Omental fat pad (tissue), 4 donors: Measurements from ENCODE around the gene CXCL5. TPM values are rescaled to one million over a fixed set of nuclear protein-coding genes. Genes with fewer than 3 reads are reported as not detected.

ENCODE experiments used
- ATAC-seq: fragments of 150-250 bp; one replicate; pipeline ENCODE4 v1.9.1; 2016; ENCODE audit warnings: mild to moderate bottlenecking, moderate library complexity; ENCODE audit not compliant: low FRiP score
- DNase-seq: peaks from one replicate; pipeline ENCODE4 v3.0.0-alpha.2; 2019; ENCODE audit warnings: low spot score
- CTCF ChIP-seq, 3 donors: fragments of 450-650 bp; IDR thresholded peaks; one replicate each; pipeline ENCODE4 v1.5.1; 2016 to 2017; ENCODE audit warnings: antibody characterized with exemption in 3 of 3, mild to moderate bottlenecking in 3 of 3, moderate library complexity in 2 of 3
- total RNA-seq, 4 donors: library from RNA; depleted of rRNA; stranded (reverse); fragments of >200 nt; gene quantifications; one replicate each; pipeline ENCODE4 v1.1.0, GENCODE V29; 2016

CXCL5 gene
- total RNA-seq, 4 donors from 2014 or later: 0.56 to 1.8 TPM; not detected in 2

- no peak for DNase-seq
- no peak for ATAC-seq
- no peak for TF ChIP-seq CTCF (IDR thresholded peaks at IDR 0.05)
Observed at GRCh38 chr4:74031576-74031975, 33.1 kb upstream of the CXCL5 start.

GRCh38 chr4:74030285-74030684, 31.8 kb upstream of the CXCL5 start:
- no peak for DNase-seq
- TF ChIP-seq CTCF (IDR thresholded peaks at IDR 0.05): no peak
- no peak for ATAC-seq

DNA sequence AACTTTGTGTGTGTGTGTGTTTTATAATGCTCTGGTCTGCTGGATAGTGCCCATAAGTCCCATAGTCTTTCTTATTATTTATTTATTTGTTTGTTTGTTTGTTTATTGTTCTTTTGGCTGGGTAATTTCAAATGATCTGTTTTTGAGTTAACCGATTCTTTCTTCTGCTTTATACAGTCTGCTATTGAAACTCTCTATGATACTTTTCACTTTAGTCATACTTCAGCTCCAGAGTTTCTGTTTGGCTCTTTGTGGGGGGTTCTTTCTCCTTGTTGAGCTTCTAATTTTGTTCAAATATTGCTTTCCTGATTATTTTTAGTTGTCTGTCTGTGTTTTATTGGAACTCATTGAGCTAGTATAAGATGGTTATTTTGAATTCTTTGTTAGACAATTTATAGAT, 30.0 kb upstream of the CXCL5 start:
- no peak for DNase-seq
- no peak for ATAC-seq
- TF ChIP-seq CTCF (IDR thresholded peaks at IDR 0.05): no peak

DNA sequence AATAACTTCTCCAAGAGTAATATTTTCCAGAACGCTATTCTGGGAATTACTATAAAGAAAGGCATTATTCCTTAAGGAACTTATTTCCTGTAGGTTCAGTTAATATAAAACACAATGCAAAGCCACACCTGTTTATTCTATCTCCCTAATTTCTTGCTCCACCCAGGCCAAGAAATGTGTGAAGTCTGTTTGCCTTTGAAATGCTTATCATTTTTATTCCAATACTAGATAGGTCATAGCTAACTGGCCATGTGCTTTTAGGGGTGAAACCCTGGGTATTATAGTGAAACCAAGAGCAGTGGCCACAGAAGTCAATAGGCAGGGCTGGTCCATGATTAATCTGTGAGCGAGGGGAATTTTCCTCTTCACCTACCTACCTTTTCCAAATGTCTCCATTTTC, 25.2 kb upstream of the CXCL5 start:
- no peak for TF ChIP-seq CTCF (IDR thresholded peaks at IDR 0.05)
- DNase-seq: no peak
- ATAC-seq: no peak

- DNase-seq (no peak), ATAC-seq (no peak)
- TF ChIP-seq CTCF (IDR thresholded peaks at IDR 0.05): no peak
Observed at GRCh38 chr4:74021601-74022000, 23.1 kb upstream of the CXCL5 start.

GRCh38 chr4:74018771-74019170, 20.3 kb upstream of the CXCL5 start:
- no peak for TF ChIP-seq CTCF (IDR thresholded peaks at IDR 0.05)
- ATAC-seq (no peak), DNase-seq (no peak)

- ATAC-seq (no peak), DNase-seq (no peak)
- no peak for TF ChIP-seq CTCF (IDR thresholded peaks at IDR 0.05)
Observed at GRCh38 chr4:74018116-74018515, 19.6 kb upstream of the CXCL5 start.
